ENCODE data around the gene LDLRAD4.

Gene LDLRAD4

GRCh38 chr18:13500227-13500865 is 281.8 kb downstream of the LDLRAD4 start:
- DNase-seq = no peak

- DNase-seq = no peak
Observed at GRCh38 chr18:13500869-13501542, 282.4 kb downstream of the LDLRAD4 start.

- no peak for DNase-seq
Observed at GRCh38 chr18:13501543-13501887, 283.0 kb downstream of the LDLRAD4 start.

- DNase-seq = no peak
Observed at GRCh38 chr18:13501891-13502290, 283.3 kb downstream of the LDLRAD4 start.

GRCh38 chr18:13502585-13502984 is 284.0 kb downstream of the LDLRAD4 start:
- DNase-seq = no peak

- DNase-seq = no peak
Observed at GRCh38 chr18:13503836-13504235, 285.3 kb downstream of the LDLRAD4 start.

GRCh38 chr18:13505780-13506345 is 287.3 kb downstream of the LDLRAD4 start:
- no peak for DNase-seq

- DNase-seq = no peak
Observed at GRCh38 chr18:13510594-13510993, 292.0 kb downstream of the LDLRAD4 start.

- no peak for DNase-seq
Observed at GRCh38 chr18:13511961-13512577, 293.5 kb downstream of the LDLRAD4 start.

- DNase-seq = no peak
Observed at GRCh38 chr18:13513021-13513420, 294.5 kb downstream of the LDLRAD4 start.

GRCh38 chr18:13513481-13513880 is 294.9 kb downstream of the LDLRAD4 start:
- no peak for DNase-seq

GRCh38 chr18:13514558-13514957 is 296.0 kb downstream of the LDLRAD4 start:
- DNase-seq = no peak

- DNase-seq = no peak
Observed at GRCh38 chr18:13516855-13517254, 298.3 kb downstream of the LDLRAD4 start.

- no peak for DNase-seq
Observed at GRCh38 chr18:13517369-13517768, 298.8 kb downstream of the LDLRAD4 start.

GRCh38 chr18:13518382-13518781 is 299.8 kb downstream of the LDLRAD4 start:
- DNase-seq = no peak

- DNase-seq = no peak
Observed at GRCh38 chr18:13520306-13520705, 301.7 kb downstream of the LDLRAD4 start.

- no peak for DNase-seq
Observed at GRCh38 chr18:13520741-13521140, 302.2 kb downstream of the LDLRAD4 start.

GRCh38 chr18:13521418-13521817 is 302.9 kb downstream of the LDLRAD4 start:
- DNase-seq = no peak

GRCh38 chr18:13522256-13522655 is 303.7 kb downstream of the LDLRAD4 start:
- DNase-seq = no peak

GRCh38 chr18:13522861-13523660 is 304.5 kb downstream of the LDLRAD4 start:
- no peak for DNase-seq

GRCh38 chr18:13524054-13524453 is 305.5 kb downstream of the LDLRAD4 start:
- no peak for DNase-seq

GRCh38 chr18:13524811-13525210 is 306.3 kb downstream of the LDLRAD4 start:
- no peak for DNase-seq

- no peak for DNase-seq
Observed at GRCh38 chr18:13525381-13526029, 306.9 kb downstream of the LDLRAD4 start.
